AG10803 (cell line): ENCODE measurements around the gene HIGD1C.
A peak's percentile ranks its signal among the peaks of the same experiment; 100 is the strongest.
"Not testable (repeated sequence)": the region's sequence is repeated elsewhere in the genome, so short reads cannot be mapped to it uniquely, and the experiment has no call there.

Experiments
- DNase-seq: peaks from one replicate; pipeline ENCODE4 v3.0.0; 2010; ENCODE audit warnings: low read depth
- H3K4me3 ChIP-seq: 2 replicates; pipeline ENCODE4 v1.5.1; 2011; ENCODE audit warnings: mild to moderate bottlenecking, low read length, control low read depth
- CTCF ChIP-seq: conservative IDR thresholded peaks from 2 replicates; pipeline ENCODE4 v1.5.1; 2011; ENCODE audit warnings: mild to moderate bottlenecking, low read length, control low read depth, inconsistent platforms

The HIGD1C gene

GRCh38 chr12:50923361-50924130 lies 28.8 kb upstream of the HIGD1C start:
- DNase-seq = peak; percentile 15
- TF ChIP-seq CTCF = no peak
- H3K4me3 ChIP-seq = no peak overlapping the region

GRCh38 chr12:50924131-50924438 lies 28.3 kb upstream of the HIGD1C start:
- DNase-seq = no peak
- no peak for TF ChIP-seq CTCF
- peak overlapping the region; percentile 43 for H3K4me3 ChIP-seq

- DNase-seq = peak; percentile 79
These were observed 27.7 kb upstream of the HIGD1C start for GRCh38 chr12:50924439-50925341.

GRCh38 chr12:50925342-50925651 lies 27.0 kb upstream of the HIGD1C start:
- H3K4me3 ChIP-seq = peak overlapping the region; percentile 43
- DNase-seq = no peak
- no peak for TF ChIP-seq CTCF

More at GRCh38 chr12:50924439-50925341, 27.7 kb upstream of the HIGD1C start:
- H3K4me3 ChIP-seq = peak overlapping the region; percentile 43
- TF ChIP-seq CTCF = no peak

- H3K4me3 ChIP-seq = no peak overlapping the region
- no peak for TF ChIP-seq CTCF
- DNase-seq = no peak
These were observed 26.4 kb upstream of the HIGD1C start for GRCh38 chr12:50925920-50926319.

GRCh38 chr12:50926415-50926814 lies 25.9 kb upstream of the HIGD1C start:
- TF ChIP-seq CTCF = no peak
- no peak for DNase-seq
- no peak overlapping the region for H3K4me3 ChIP-seq

GRCh38 chr12:50926932-50927331 lies 25.4 kb upstream of the HIGD1C start:
- not testable (repeated sequence) for H3K4me3 ChIP-seq, DNase-seq
